CD14-positive monocyte (primary cell): ENCODE measurements around the gene CUX1. TPM values are rescaled to one million over a fixed set of nuclear protein-coding genes. Genes with fewer than 3 reads are reported as not detected.
A peak's percentile ranks its signal among the peaks of the same experiment; 100 is the strongest.
"Not testable (repeated sequence)": the region's sequence is repeated elsewhere in the genome, so short reads cannot be mapped to it uniquely, and the experiment has no call there.

Experiments used
- DNase-seq, 3 donors: peaks; one replicate each; pipeline ENCODE4 v3.0.0-alpha.2; 2011 to 2022
- H2AFZ ChIP-seq: 2 replicates; pipeline ENCODE4 v1.6.0; 2012; ENCODE audit warnings: mild to moderate bottlenecking, low read depth, low read length, inconsistent platforms; ENCODE audit not compliant: insufficient read depth, poor library complexity, severe bottlenecking
- H3K27ac ChIP-seq, 2 donors: 1 replicate in 1 of 2; 2 replicates in 1 of 2; pipeline ENCODE4 v1.5.1; 2012 to 2013; ENCODE audit warnings: low read length in 2 of 2, control low read depth in 1 of 2, inconsistent platforms in 1 of 2, low read depth in 1 of 2, mild to moderate bottlenecking in 1 of 2
- H3K27me3 ChIP-seq, 2 donors: one replicate each; pipeline versions ENCODE4 v1.6.0 to v1.6.1; 2011 to 2013; ENCODE audit warnings: low read length in 2 of 2; ENCODE audit not compliant: control insufficient read depth in 2 of 2, insufficient read depth in 2 of 2
- H3K36me3 ChIP-seq, 2 donors: replicated peaks in 1 of 2; 1 replicate in 1 of 2; 2 replicates in 1 of 2; pipeline versions ENCODE4 v1.5.1 to v1.6.1; 2012 to 2013; ENCODE audit warnings: low read length in 2 of 2, control low read depth in 1 of 2, inconsistent platforms in 1 of 2, mild to moderate bottlenecking in 1 of 2; ENCODE audit not compliant: insufficient read depth in 2 of 2, control insufficient read depth in 1 of 2
- H3K4me1 ChIP-seq, 2 donors: 1 replicate in 1 of 2; 2 replicates in 1 of 2; pipeline versions ENCODE4 v1.5.1 to v1.6.1; 2012 to 2013; ENCODE audit warnings: low read length in 2 of 2, control low read depth in 1 of 2, inconsistent platforms in 1 of 2, mild to moderate bottlenecking in 1 of 2, moderate library complexity in 1 of 2; ENCODE audit not compliant: insufficient read depth in 2 of 2, control insufficient read depth in 1 of 2
- H3K4me2 ChIP-seq: replicated peaks from 2 replicates; pipeline ENCODE3; 2012; ENCODE audit warnings: low read length, moderate library complexity, mild to moderate bottlenecking; ENCODE audit not compliant: poor library complexity, severe bottlenecking; ENCODE audit errors: extremely low read depth
- H3K4me3 ChIP-seq, 3 experiments: fragments of 200-600 bp in 1 of 3; sonication (generic) in 1 of 3; replicated peaks in 1 of 3; 1 replicate in 2 of 3; 2 replicates in 1 of 3; pipeline ENCODE4 v1.5.1; 2011 to 2013; ENCODE audit warnings: low read length in 3 of 3, mild to moderate bottlenecking in 3 of 3, control low read depth in 2 of 3, low read depth in 2 of 3, inconsistent platforms in 1 of 3, moderate library complexity in 1 of 3
- H3K79me2 ChIP-seq: 2 replicates; pipeline ENCODE4 v1.6.0; 2012; ENCODE audit warnings: mild to moderate bottlenecking, control low read depth, inconsistent platforms, low read length, moderate library complexity; ENCODE audit not compliant: insufficient read depth
- H3K9ac ChIP-seq: 2 replicates; pipeline ENCODE4 v1.6.0; 2017; ENCODE audit warnings: low read length, mild to moderate bottlenecking; ENCODE audit not compliant: insufficient read depth, poor library complexity, severe bottlenecking
- H3K9me3 ChIP-seq, 2 donors: replicated peaks in 1 of 2; 1 replicate in 1 of 2; 2 replicates in 1 of 2; pipeline versions ENCODE4 v1.5.1 to v1.6.1; 2012 to 2013; ENCODE audit warnings: low read length in 2 of 2, control low read depth in 1 of 2; ENCODE audit not compliant: control insufficient read depth in 1 of 2, insufficient read depth in 1 of 2
- H4K20me1 ChIP-seq: 2 replicates; pipeline ENCODE4 v1.6.0; 2012; ENCODE audit warnings: mild to moderate bottlenecking, low read length, control low read depth, moderate library complexity; ENCODE audit not compliant: insufficient read depth
- H3K27ac Mint-ChIP-seq, 7 donors: one replicate each; pipeline ENCODE4 v1.8.0; 2020; ENCODE audit warnings: mild to moderate bottlenecking in 7 of 7, mixed read lengths in 7 of 7, moderate library complexity in 6 of 7, inconsistent platforms in 2 of 7
- H3K27me3 Mint-ChIP-seq, 3 donors: one replicate each; pipeline ENCODE4 v1.8.0; 2021 to 2022; ENCODE audit warnings: low read depth in 3 of 3, mild to moderate bottlenecking in 3 of 3, mixed read lengths in 3 of 3, moderate library complexity in 3 of 3, inconsistent platforms in 1 of 3
- H3K36me3 Mint-ChIP-seq, 2 donors: one replicate each; pipeline ENCODE4 v1.8.0; 2020; ENCODE audit warnings: mixed read lengths in 2 of 2, inconsistent platforms in 1 of 2, mild to moderate bottlenecking in 1 of 2
- H3K4me1 Mint-ChIP-seq: one replicate; pipeline ENCODE4 v1.8.0; 2020; ENCODE audit warnings: mild to moderate bottlenecking, mixed read lengths
- H3K4me3 Mint-ChIP-seq, 2 donors: one replicate each; pipeline ENCODE4 v1.8.0; 2020; ENCODE audit warnings: mild to moderate bottlenecking in 2 of 2, mixed read lengths in 2 of 2, moderate library complexity in 1 of 2
- H3K9me3 Mint-ChIP-seq, 7 donors: one replicate each; pipeline ENCODE4 v1.8.0; 2020 to 2022; ENCODE audit warnings: mixed read lengths in 7 of 7, mild to moderate bottlenecking in 6 of 7, moderate library complexity in 6 of 7, inconsistent platforms in 2 of 7
- WGBS: methylation state at CpG from one replicate; pipeline ENCODE4 v1.1.5; 2013; ENCODE audit warnings: missing lambda C conversion rate; ENCODE audit not compliant: insufficient coverage; 5-methylcytosine and 5-hydroxymethylcytosine counted together
- intact Hi-C, 2 donors: fragments of 100-400 bp; cut with micrococcal nuclease; formaldehyde crosslinking; loops; one replicate each; pipeline versions ENCODE4 v1.15.0 to v1.15.1; 2023
- polyA plus RNA-seq, 3 donors: library from polyadenylated mRNA; depleted of rRNA in 1 of 3; unstranded in 2 of 3; stranded (reverse) in 1 of 3; fragments of 300-500 nt in 2 of 3; fragments of >200 nt in 1 of 3; fragmentation: Illumina TruSeq in 2 of 3; gene quantifications; 1 replicate in 2 of 3; 2 replicates in 1 of 3; pipeline ENCODE4 v1.2.3, GENCODE V29; 2012 to 2021
- TF ChIP-seq, protein P1 (sequence below): fragments of 200-600 bp; IDR thresholded peaks from one replicate; pipeline ENCODE4 v1.8.0; 2022; ENCODE audit warnings: antibody characterized with exemption, mild to moderate bottlenecking

Gene CUX1
- polyA plus RNA-seq, 3 donors: 17.6 to 38.0 (median 28.0) TPM

DNA sequence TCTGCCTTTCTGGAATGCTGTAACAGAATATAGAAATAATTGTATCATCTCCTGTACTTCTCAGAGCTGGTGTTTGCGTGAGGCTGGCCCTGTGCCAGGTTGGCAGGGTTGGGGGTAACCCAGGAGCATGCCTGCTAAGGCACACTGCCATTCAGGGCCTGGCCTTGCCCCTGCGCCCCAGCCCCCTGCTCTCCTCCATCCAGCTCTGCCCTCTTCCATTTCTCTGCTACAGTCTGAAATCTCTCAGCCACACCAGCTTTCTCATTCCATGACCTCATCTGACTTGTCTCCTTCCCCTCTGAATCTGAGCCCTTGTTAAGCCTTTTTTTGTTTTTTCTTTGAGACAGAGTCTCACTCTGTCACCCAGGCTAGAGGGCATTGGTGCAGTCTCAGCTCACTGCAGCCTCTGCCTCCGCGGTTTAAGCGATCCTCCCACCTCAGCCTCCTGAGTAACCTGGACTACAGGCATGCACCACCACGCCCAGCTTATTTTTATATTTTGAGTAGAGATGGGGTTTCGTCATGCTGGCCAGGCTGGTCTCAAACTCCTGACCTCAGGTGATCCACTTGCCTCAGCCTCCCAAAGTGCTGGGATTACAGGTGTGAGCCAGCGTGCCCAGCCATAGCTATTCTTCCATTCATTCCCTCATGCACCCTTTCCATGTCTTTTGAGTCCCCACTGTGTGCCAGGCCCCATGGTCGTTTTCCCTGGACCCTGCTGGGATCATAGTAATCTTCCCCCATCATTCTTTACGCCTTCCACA is 206.8 kb downstream of the CUX1 start:
- peaks cover 34% of the 10 kb centered on the region for H3K4me1 Mint-ChIP-seq
- peak overlapping the region; percentile 9 to 32 for H3K27ac ChIP-seq
- H3K36me3 Mint-ChIP-seq: peaks cover 27 to 46% of the 10 kb centered on the region in 2 donors
- no peak overlapping the region for H3K4me3 ChIP-seq
- H3K36me3 ChIP-seq: peaks cover 6 to 41% of the 10 kb centered on the region in 2 donors
- H3K79me2 ChIP-seq: peaks cover 43% of the 10 kb centered on the region
- H2AFZ ChIP-seq: no peak overlapping the region
- H3K9me3 ChIP-seq: no peaks in the 10 kb centered on the region
- H3K9ac ChIP-seq: no peak overlapping the region
- H4K20me1 ChIP-seq: peaks cover 96% of the 10 kb centered on the region
- H3K4me1 ChIP-seq: peaks cover 13 to 14% of the 10 kb centered on the region in 2 donors
- 63% methylated on average over 3 of the region's 10 CpGs for WGBS
- H3K9me3 Mint-ChIP-seq: no peaks in the 10 kb centered on the region
- no peaks in the 10 kb centered on the region for H3K27me3 Mint-ChIP-seq
- peak overlapping the region; percentile 23 to 78 (median 45) for H3K27ac Mint-ChIP-seq
- intact Hi-C loops: no loop called here
- H3K4me2 ChIP-seq: no peak overlapping the region
- H3K27me3 ChIP-seq: no peaks in the 10 kb centered on the region
- no peak for DNase-seq
- no peak overlapping the region for H3K4me3 Mint-ChIP-seq
- TF ChIP-seq, protein P1, sequence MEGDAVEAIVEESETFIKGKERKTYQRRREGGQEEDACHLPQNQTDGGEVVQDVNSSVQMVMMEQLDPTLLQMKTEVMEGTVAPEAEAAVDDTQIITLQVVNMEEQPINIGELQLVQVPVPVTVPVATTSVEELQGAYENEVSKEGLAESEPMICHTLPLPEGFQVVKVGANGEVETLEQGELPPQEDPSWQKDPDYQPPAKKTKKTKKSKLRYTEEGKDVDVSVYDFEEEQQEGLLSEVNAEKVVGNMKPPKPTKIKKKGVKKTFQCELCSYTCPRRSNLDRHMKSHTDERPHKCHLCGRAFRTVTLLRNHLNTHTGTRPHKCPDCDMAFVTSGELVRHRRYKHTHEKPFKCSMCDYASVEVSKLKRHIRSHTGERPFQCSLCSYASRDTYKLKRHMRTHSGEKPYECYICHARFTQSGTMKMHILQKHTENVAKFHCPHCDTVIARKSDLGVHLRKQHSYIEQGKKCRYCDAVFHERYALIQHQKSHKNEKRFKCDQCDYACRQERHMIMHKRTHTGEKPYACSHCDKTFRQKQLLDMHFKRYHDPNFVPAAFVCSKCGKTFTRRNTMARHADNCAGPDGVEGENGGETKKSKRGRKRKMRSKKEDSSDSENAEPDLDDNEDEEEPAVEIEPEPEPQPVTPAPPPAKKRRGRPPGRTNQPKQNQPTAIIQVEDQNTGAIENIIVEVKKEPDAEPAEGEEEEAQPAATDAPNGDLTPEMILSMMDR: no peak

DNA sequence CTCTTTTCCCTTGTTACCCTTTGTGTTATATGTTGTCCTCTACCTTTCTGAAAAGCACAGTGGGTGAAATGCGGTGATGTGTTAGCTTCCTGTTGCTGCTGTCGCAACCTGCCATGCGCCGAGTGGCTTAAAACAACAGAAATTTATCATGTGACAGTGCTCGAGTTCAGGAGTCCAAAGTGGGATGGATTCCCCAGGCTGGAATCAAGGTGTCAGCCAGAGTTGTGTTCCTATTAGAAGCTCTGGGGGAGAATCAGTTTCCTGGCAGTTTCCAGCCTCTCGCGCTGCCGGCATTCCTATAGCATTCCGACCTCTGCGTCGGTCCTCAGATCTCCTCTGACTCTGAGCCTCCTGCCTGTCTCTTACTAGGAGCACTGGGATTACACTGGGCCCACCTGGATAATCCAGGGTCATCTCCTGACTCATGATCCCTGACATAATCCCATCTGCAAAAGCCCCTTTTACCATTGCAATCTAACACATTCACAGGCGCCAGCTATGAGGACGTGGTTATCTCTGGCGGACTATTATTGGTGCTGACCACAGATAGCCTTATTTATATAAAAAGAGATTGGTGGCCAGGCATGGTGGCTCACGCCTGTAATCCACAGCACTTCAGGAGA is 207.5 kb downstream of the CUX1 start:
- H2AFZ ChIP-seq: no peak overlapping the region
- no peaks in the 10 kb centered on the region for H3K27me3 ChIP-seq
- H4K20me1 ChIP-seq: peaks cover 96% of the 10 kb centered on the region
- no peaks in the 10 kb centered on the region for H3K27me3 Mint-ChIP-seq
- peak overlapping the region in 6 of 7 donors; percentile 20 to 78 (median 46) for H3K27ac Mint-ChIP-seq
- TF ChIP-seq, protein P1: no peak
- H3K9me3 Mint-ChIP-seq: no peaks in the 10 kb centered on the region
- DNase-seq: peak in 1 of 3 donors; percentile 17
- no peak overlapping the region for H3K4me3 Mint-ChIP-seq
- H3K4me1 Mint-ChIP-seq: peaks cover 34% of the 10 kb centered on the region
- H3K9me3 ChIP-seq: no peaks in the 10 kb centered on the region
- H3K9ac ChIP-seq: no peak overlapping the region
- H3K79me2 ChIP-seq: peaks cover 39% of the 10 kb centered on the region
- peaks cover 13 to 48% of the 10 kb centered on the region in 2 donors for H3K36me3 ChIP-seq
- no peak overlapping the region for H3K4me3 ChIP-seq
- peaks cover 33 to 53% of the 10 kb centered on the region in 2 donors for H3K36me3 Mint-ChIP-seq
- peak overlapping the region in 1 of 2 donors; percentile 2 for H3K27ac ChIP-seq
- H3K4me1 ChIP-seq: peaks cover 13 to 14% of the 10 kb centered on the region in 2 donors
- 53% methylated on average over 11 of the region's 15 CpGs for WGBS
- no peak overlapping the region for H3K4me2 ChIP-seq
- intact Hi-C loops: no loop called here

GRCh38 chr7:102025777-102026176 is 208.4 kb downstream of the CUX1 start:
- H3K9ac ChIP-seq, H3K27me3 ChIP-seq, H3K27ac Mint-ChIP-seq, DNase-seq, H3K27me3 Mint-ChIP-seq, intact Hi-C loops, H3K4me3 Mint-ChIP-seq, H2AFZ ChIP-seq, H3K9me3 ChIP-seq, H3K4me2 ChIP-seq, H3K9me3 Mint-ChIP-seq, H3K4me3 ChIP-seq: not testable (repeated sequence)
- peaks cover 34% of the 10 kb centered on the region for H3K4me1 Mint-ChIP-seq
- H3K36me3 Mint-ChIP-seq: peaks cover 39 to 62% of the 10 kb centered on the region in 2 donors
- no CpG with 5 or more reads among the region's 4 CpGs for WGBS
- Histone ChIP-seq H3K27ac (peak overlapping the region in 1 of 2 donors; percentile 2), H3K4me1 (peaks cover 13 to 14% of the 10 kb centered on the region in 2 donors), H3K79me2 (peaks cover 34% of the 10 kb centered on the region), H4K20me1 (peaks cover 90% of the 10 kb centered on the region), H3K36me3 (peaks cover 20 to 56% of the 10 kb centered on the region in 2 donors)
